NOMO-1 (cell line): ENCODE measurements around the gene THAP12.
"Not testable (repeated sequence)": the region's sequence is repeated elsewhere in the genome, so short reads cannot be mapped to it uniquely, and the experiment has no call there.

ENCODE experiments used
- DNase-seq, 2 experiments: peaks; one replicate each; lab custom pipeline; 2025; ENCODE audit not compliant: unreplicated experiment in 2 of 2; lab: John Stamatoyannopoulos, UW

THAP12 gene

GRCh38 chr11:76380977-76381719, at the start of gene THAP12, which contains the start of gene GVQW3:
Gene THAP12 (minus strand): TSS chr11:76381132. CDS start chr11:76380836, 296 bp downstream.
Gene GVQW3 (plus strand): TSS chr11:76381323. CDS start chr11:76381829, 506 bp downstream.
- peak; percentile 96 to 98 for DNase-seq

GRCh38 chr11:76426660-76427059, 45.7 kb upstream of the THAP12 start:
- no peak for DNase-seq

- DNase-seq: no peak
Observed at GRCh38 chr11:76424891-76425290, 44.0 kb upstream of the THAP12 start.

GRCh38 chr11:76424379-76424778, 43.4 kb upstream of the THAP12 start:
- no peak for DNase-seq

- peak in 1 of 2 experiments; percentile 10 for DNase-seq
Observed at GRCh38 chr11:76419896-76420295, 39.0 kb upstream of the THAP12 start.

- DNase-seq: no peak
Observed at GRCh38 chr11:76415073-76415472, 34.1 kb upstream of the THAP12 start.

- DNase-seq: no peak
Observed at GRCh38 chr11:76410851-76411357, 30.0 kb upstream of the THAP12 start.

GRCh38 chr11:76408171-76408965, 27.4 kb upstream of the THAP12 start:
- no peak for DNase-seq

GRCh38 chr11:76406359-76406758, 25.4 kb upstream of the THAP12 start:
- DNase-seq: no peak

GRCh38 chr11:76401484-76401883, 20.6 kb upstream of the THAP12 start:
- not testable (repeated sequence) for DNase-seq

GRCh38 chr11:76400967-76401366, 20.0 kb upstream of the THAP12 start:
- no peak for DNase-seq

- no peak for DNase-seq
Observed at GRCh38 chr11:76397383-76397782, 16.5 kb upstream of the THAP12 start.

GRCh38 chr11:76395296-76395695, 14.4 kb upstream of the THAP12 start:
- DNase-seq: no peak

GRCh38 chr11:76394411-76394810, 13.5 kb upstream of the THAP12 start:
- no peak for DNase-seq

- DNase-seq: peak in 1 of 2 experiments; percentile 64
Observed at GRCh38 chr11:76392870-76393269, 11.9 kb upstream of the THAP12 start.

- no peak for DNase-seq
Observed at GRCh38 chr11:76391811-76392475, 11.0 kb upstream of the THAP12 start.

GRCh38 chr11:76391021-76391420, 10.1 kb upstream of the THAP12 start:
- DNase-seq: no peak

GRCh38 chr11:76388408-76388807, 7.5 kb upstream of the THAP12 start:
- DNase-seq: no peak

- no peak for DNase-seq
Observed at GRCh38 chr11:76385903-76386302, 5.0 kb upstream of the THAP12 start.

- DNase-seq: no peak
Observed at GRCh38 chr11:76382209-76382608, 1.3 kb upstream of the THAP12 start.
